ENCODE data around the gene C11orf24.
"Not testable (repeated sequence)": the region's sequence is repeated elsewhere in the genome, so short reads cannot be mapped to it uniquely, and the experiment has no call there.

C11orf24 gene

GRCh38 chr11:68254421-68254820 lies 17.4 kb downstream of the C11orf24 start:
- DNase-seq (ENCODE audit: low spot score) = no peak

GRCh38 chr11:68251765-68252164 lies 20.0 kb downstream of the C11orf24 start:
- in situ Hi-C loops (cut with MboI; ENCODE audit: low pct_unique_long_range_greater_than_20kb, low sequenced_read_pairs, unreplicated experiment) = loop anchor here (5.0 to 10.0 kb wide), 2 partner anchors 46 to 133 kb away; no protein-coding TSS in a partner anchor
- no peak for TF ChIP-seq CTCF (IDR thresholded peaks at IDR 0.05; ENCODE audit: extremely low read depth, insufficient read depth, missing control alignments)
- no peak for DNase-seq (ENCODE audit: low spot score)

More at GRCh38 chr11:68254421-68254820, 17.4 kb downstream of the C11orf24 start:
- in situ Hi-C loops (cut with MboI; ENCODE audit: low pct_unique_long_range_greater_than_20kb, low sequenced_read_pairs, unreplicated experiment) = loop anchor here (5.0 to 10.0 kb wide), 2 partner anchors 43 to 130 kb away; no protein-coding TSS in a partner anchor
- no peak for TF ChIP-seq CTCF (IDR thresholded peaks at IDR 0.05; ENCODE audit: extremely low read depth, insufficient read depth, missing control alignments)

- in situ Hi-C loops (cut with MboI; ENCODE audit: low pct_unique_long_range_greater_than_20kb, low sequenced_read_pairs, unreplicated experiment) = not testable (repeated sequence)
Measured at GRCh38 chr11:68244912-68245311, 26.9 kb downstream of the C11orf24 start.

GRCh38 chr11:68243847-68244246 lies 27.9 kb downstream of the C11orf24 start:
- DNase-seq (ENCODE audit: low spot score); in situ Hi-C loops (cut with MboI; ENCODE audit: low pct_unique_long_range_greater_than_20kb, low sequenced_read_pairs, unreplicated experiment): not testable (repeated sequence)

More at GRCh38 chr11:68244912-68245311, 26.9 kb downstream of the C11orf24 start:
- not testable (repeated sequence) for DNase-seq (ENCODE audit: low spot score)

GRCh38 chr11:68242616-68243015 lies 29.2 kb downstream of the C11orf24 start:
- DNase-seq (ENCODE audit: low spot score) = no peak
- TF ChIP-seq CTCF (IDR thresholded peaks at IDR 0.05; ENCODE audit: extremely low read depth, insufficient read depth, missing control alignments) = no peak
- in situ Hi-C loops (cut with MboI; ENCODE audit: low pct_unique_long_range_greater_than_20kb, low sequenced_read_pairs, unreplicated experiment) = no loop called here

- DNase-seq (ENCODE audit: low spot score) = no peak
- TF ChIP-seq CTCF (IDR thresholded peaks at IDR 0.05; ENCODE audit: extremely low read depth, insufficient read depth, missing control alignments) = no peak
- in situ Hi-C loops (cut with MboI; ENCODE audit: low pct_unique_long_range_greater_than_20kb, low sequenced_read_pairs, unreplicated experiment) = no loop called here
Measured at GRCh38 chr11:68231621-68232020, 40.2 kb downstream of the C11orf24 start.

- TF ChIP-seq CTCF (IDR thresholded peaks at IDR 0.05; ENCODE audit: extremely low read depth, insufficient read depth, missing control alignments) = no peak
- no peak for DNase-seq (ENCODE audit: low spot score)
- in situ Hi-C loops (cut with MboI; ENCODE audit: low pct_unique_long_range_greater_than_20kb, low sequenced_read_pairs, unreplicated experiment) = no loop called here
Measured at GRCh38 chr11:68229601-68230000, 42.2 kb downstream of the C11orf24 start.

- DNase-seq (ENCODE audit: low spot score) = no peak
- TF ChIP-seq CTCF (IDR thresholded peaks at IDR 0.05; ENCODE audit: extremely low read depth, insufficient read depth, missing control alignments) = no peak
- in situ Hi-C loops (cut with MboI; ENCODE audit: low pct_unique_long_range_greater_than_20kb, low sequenced_read_pairs, unreplicated experiment) = no loop called here
Measured at GRCh38 chr11:68226421-68226820, 45.4 kb downstream of the C11orf24 start.
